Activated CD8-positive, alpha-beta memory T cell treated with anti-CD3 and anti-CD28 coated beads, Interleukin-2, amount 50 U/mL, for 1 hour (primary cell): ENCODE measurements around the gene DUSP14.
A peak's percentile ranks its signal among the peaks of the same experiment; 100 is the strongest.
"Not testable (repeated sequence)": the region's sequence is repeated elsewhere in the genome, so short reads cannot be mapped to it uniquely, and the experiment has no call there.

Experiments used
- DNase-seq: peaks from one replicate; pipeline ENCODE4 v3.0.0-alpha.2; 2020; ENCODE audit errors: extremely low read depth

Gene DUSP14, protein sequence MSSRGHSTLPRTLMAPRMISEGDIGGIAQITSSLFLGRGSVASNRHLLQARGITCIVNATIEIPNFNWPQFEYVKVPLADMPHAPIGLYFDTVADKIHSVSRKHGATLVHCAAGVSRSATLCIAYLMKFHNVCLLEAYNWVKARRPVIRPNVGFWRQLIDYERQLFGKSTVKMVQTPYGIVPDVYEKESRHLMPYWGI

GRCh38 chr17:37489197-37490001 lies at the start of gene DUSP14:
Gene DUSP14 (plus strand): TSS chr17:37489891. CDS start chr17:37512273, 22,382 bp downstream.
- DNase-seq, result peak; percentile 27

DNA sequence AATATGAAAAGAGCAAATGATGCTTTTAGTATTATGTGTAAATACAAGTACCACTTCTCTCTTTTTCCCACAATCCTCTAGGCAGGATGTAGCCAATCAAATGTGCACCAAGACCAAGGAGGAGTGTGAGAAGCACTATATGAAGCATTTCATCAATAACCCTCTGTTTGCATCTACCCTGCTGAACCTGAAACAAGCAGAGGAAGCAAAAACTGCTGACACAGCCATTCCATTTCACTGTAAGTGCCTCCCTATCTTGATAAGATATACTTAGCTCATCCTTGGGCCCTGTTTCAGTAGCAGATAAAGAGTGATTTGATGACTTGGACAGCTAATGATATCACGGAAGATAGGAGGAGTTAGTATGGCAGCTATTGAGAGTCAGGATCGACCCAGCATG lies 49.3 kb upstream of the DUSP14 start:
- no peak for DNase-seq

- not testable (repeated sequence) for DNase-seq
Observed at GRCh38 chr17:37441369-37442014, 48.2 kb upstream of the DUSP14 start.

DNA sequence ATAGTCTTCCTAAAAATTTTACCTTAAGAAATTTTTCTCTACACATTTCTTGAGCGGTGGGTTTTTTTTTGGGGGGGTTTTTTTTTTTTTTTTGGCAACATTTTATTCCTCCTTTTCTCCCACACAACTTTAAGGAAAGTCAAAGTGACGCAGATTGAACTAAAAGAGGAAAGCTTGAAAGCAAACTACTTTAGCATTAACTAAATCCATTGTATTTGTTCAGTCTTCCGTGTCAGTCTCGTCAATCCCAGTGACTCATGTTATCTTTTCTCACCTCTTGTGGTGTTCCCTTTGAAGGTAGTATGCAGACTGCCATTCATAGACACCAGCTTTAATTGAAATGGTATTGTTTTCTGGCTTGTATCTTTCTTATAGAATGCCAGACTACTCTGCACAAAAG lies 43.7 kb upstream of the DUSP14 start:
- no peak for DNase-seq

- DNase-seq, result no peak
Observed at GRCh38 chr17:37447641-37448040, 42.0 kb upstream of the DUSP14 start.

DNA sequence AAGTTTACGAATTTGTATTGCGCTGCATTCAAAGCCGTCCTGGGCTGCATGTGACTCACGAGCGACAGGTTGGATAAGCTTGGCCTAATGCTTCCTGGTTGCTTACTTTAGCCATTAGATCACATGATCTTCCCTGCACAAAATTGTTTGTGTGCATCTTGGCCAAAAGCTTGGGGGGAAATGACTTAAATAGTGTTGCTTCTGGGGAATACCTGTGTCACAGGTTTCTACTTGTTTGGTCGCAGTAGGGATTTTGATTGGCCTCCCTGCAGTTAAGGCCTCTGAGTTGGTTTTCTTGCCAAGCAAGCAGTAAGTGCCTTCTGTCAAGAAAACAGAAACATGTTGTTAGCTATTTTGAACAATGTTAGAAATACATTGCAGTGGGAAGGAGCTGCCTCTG lies 39.6 kb upstream of the DUSP14 start:
- DNase-seq, result no peak

GRCh38 chr17:37457801-37458200 lies 31.9 kb upstream of the DUSP14 start:
- DNase-seq, result not testable (repeated sequence)

DNA sequence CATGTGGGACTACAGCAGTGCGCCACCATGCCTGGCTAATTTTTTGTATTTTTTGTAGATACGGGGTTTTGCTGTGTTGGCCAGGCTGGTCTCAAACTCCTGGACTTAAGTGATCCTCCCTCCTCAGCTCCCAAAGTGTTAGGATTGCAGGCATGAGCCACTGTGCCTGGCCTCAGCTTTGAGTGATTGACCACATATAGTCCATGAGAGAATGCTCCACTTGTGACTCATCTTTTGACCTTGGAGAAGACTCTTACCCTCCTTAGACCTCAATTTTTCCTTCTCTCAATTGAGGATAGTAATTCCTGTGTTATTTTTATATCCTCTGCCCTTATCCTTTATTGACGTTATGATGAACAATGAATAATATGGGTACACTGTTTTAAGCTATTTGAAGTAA lies 30.9 kb upstream of the DUSP14 start:
- DNase-seq, result no peak

DNA sequence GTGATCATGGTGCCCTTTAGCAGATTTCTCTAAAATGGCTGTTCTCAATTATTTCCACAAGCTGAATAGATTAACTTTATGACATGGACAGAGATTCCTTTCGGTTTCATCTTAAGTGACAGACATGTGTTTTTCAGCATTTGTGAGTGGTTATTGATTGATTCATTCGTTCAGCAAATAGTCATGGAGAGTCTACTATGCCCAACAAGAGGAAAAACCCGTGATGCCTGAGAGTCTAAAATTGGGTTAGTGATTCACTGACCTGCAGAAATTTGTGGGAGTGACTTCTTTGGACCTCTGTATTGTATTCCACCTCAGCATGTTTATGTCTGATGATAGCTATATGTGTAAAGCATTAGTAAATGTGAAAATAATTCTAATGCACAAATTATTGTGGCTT lies 28.0 kb upstream of the DUSP14 start:
- no peak for DNase-seq

- DNase-seq, result no peak
Observed at GRCh38 chr17:37462492-37462891, 27.2 kb upstream of the DUSP14 start.

DNA sequence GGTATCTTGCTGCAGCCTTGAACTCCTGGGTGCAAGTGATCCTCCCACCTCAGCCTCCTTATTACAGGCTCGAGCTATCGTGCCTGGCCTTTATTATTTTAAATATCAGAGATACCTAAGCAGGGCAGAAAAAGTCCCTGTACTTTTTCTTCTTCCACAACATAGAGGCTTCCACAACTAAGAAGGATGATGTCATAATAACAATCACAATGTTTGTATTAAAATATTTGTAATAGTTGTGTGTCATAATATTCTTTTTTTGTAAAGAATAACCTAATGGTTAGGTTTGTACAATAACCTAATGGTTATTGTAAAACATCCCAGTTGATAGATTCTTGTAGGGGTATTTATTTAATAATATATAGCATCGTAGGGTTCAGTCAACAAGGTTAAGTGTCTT lies 26.7 kb upstream of the DUSP14 start:
- no peak for DNase-seq

- DNase-seq, result no peak
Observed at GRCh38 chr17:37465069-37465616, 24.5 kb upstream of the DUSP14 start.

DNA sequence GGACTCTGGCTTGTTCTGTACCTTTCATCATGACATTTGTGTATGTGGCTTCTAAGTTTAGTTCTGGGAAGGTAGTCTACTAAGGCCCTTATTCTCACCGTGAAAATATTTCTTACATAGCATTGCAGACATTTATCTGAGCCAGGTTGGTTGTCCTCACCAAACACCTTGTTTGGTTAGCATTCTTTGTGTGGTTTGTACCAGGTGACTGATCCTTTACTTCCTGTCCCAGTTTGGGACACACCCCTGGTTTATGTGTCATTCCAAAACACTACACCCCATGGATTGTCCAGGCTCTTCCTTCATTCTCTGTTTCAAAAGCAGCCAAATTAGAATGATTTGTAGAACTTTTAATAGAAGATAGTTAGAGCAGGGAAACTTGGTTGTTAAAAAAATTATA lies 23.2 kb upstream of the DUSP14 start:
- no peak for DNase-seq

DNA sequence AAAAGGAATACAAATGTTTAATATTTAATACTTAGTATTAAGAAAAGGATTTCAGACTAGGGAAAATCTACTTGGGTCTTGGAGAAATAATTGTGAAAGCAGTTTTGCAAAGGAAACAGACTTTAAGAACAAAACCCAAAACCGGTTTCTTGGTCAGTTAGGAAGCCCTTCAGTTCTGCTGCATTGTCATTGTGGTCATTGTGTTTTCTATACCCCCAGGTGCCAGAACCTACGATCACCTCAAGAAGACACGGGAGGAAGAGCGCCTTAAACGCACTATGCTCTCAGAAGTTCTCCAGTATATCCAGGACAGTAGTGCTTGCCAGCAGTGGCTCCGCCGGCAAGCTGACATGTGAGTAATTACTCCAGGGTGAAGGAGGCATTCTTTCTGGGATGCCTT lies 19.5 kb upstream of the DUSP14 start:
- no peak for DNase-seq

GRCh38 chr17:37475731-37476420 lies 13.8 kb upstream of the DUSP14 start:
- no peak for DNase-seq

- DNase-seq, result no peak
Observed at GRCh38 chr17:37476431-37477120, 13.1 kb upstream of the DUSP14 start.

GRCh38 chr17:37478187-37478586 lies 11.5 kb upstream of the DUSP14 start:
- DNase-seq, result no peak

GRCh38 chr17:37479025-37479424 lies 10.7 kb upstream of the DUSP14 start:
- DNase-seq, result no peak

- no peak for DNase-seq
Observed at GRCh38 chr17:37480427-37480826, 9.3 kb upstream of the DUSP14 start.

GRCh38 chr17:37481001-37481665 lies 8.6 kb upstream of the DUSP14 start:
- DNase-seq, result no peak
